Activated CD4-positive, alpha-beta T cell treated with anti-CD3 and anti-CD28 coated beads for 48 hours (primary cell): ENCODE data around the gene TMEM14B.
"Not testable (repeated sequence)": the region's sequence is repeated elsewhere in the genome, so short reads cannot be mapped to it uniquely, and the experiment has no call there.

Source experiments
- DNase-seq: peaks from one replicate; pipeline ENCODE4 v3.0.0-alpha.2; 2020

The TMEM14B gene

GRCh38 chr6:10749734-10750133 is 2.1 kb downstream of the TMEM14B start:
- no peak for DNase-seq

- DNase-seq: not testable (repeated sequence)
Observed at GRCh38 chr6:10750568-10750967, 3.0 kb downstream of the TMEM14B start.

GRCh38 chr6:10751757-10752156 is 4.2 kb downstream of the TMEM14B start:
- DNase-seq: not testable (repeated sequence)

- DNase-seq: no peak
Observed at GRCh38 chr6:10756085-10756484, 8.5 kb downstream of the TMEM14B start.

GRCh38 chr6:10759312-10759839 is 11.8 kb downstream of the TMEM14B start:
- DNase-seq: no peak

GRCh38 chr6:10759884-10760329 is 12.3 kb downstream of the TMEM14B start:
- DNase-seq: peak; percentile 14

GRCh38 chr6:10763006-10763405 is 15.4 kb downstream of the TMEM14B start:
- DNase-seq: no peak

GRCh38 chr6:10769419-10769818 is 21.8 kb downstream of the TMEM14B start:
- DNase-seq: no peak

- no peak for DNase-seq
Observed at GRCh38 chr6:10771371-10771894, 23.8 kb downstream of the TMEM14B start.

GRCh38 chr6:10778230-10778629 is 30.6 kb downstream of the TMEM14B start:
- DNase-seq: no peak

- DNase-seq: no peak
Observed at GRCh38 chr6:10779076-10779475, 31.5 kb downstream of the TMEM14B start.

GRCh38 chr6:10791673-10792072 is 44.1 kb downstream of the TMEM14B start:
- no peak for DNase-seq

GRCh38 chr6:10792101-10792500 is 44.5 kb downstream of the TMEM14B start:
- DNase-seq: no peak

- DNase-seq: no peak
Observed at GRCh38 chr6:10793035-10793434, 45.4 kb downstream of the TMEM14B start.

GRCh38 chr6:10793695-10794094 is 46.1 kb downstream of the TMEM14B start:
- DNase-seq: no peak

GRCh38 chr6:10794239-10794638 is 46.6 kb downstream of the TMEM14B start:
- no peak for DNase-seq

- DNase-seq: no peak
Observed at GRCh38 chr6:10800810-10801209, 53.2 kb downstream of the TMEM14B start.

- peak; percentile 69 for DNase-seq
Observed at GRCh38 chr6:10801224-10801848, 53.7 kb downstream of the TMEM14B start.
